Activated T-helper 17 cell treated with anti-CD3 and anti-CD28 coated beads, Interleukin-2, amount 50 U/mL, for 72 hours (primary cell): ENCODE measurements around the gene CAMK2D. TPM values are rescaled to one million over a fixed set of nuclear protein-coding genes. Genes with fewer than 3 reads are reported as not detected.
A peak's percentile ranks its signal among the peaks of the same experiment; 100 is the strongest.

ENCODE experiments used
- ATAC-seq: fragments of 150-1000 bp; cut with Tn5 transposase; replicated peaks from 2 replicates; pipeline ENCODE4 v1.10.0; 2021; ENCODE audit warnings: mild to moderate bottlenecking, moderate library complexity
- H3K27ac Mint-ChIP-seq: one replicate; pipeline ENCODE4 v1.8.0; 2022; ENCODE audit warnings: mixed read lengths
- H3K27me3 Mint-ChIP-seq: one replicate; pipeline ENCODE4 v1.8.0; 2022; ENCODE audit warnings: mixed read lengths
- H3K36me3 Mint-ChIP-seq: one replicate; pipeline ENCODE4 v1.8.0; 2022; ENCODE audit warnings: low read depth, mild to moderate bottlenecking, mixed read lengths
- H3K4me1 Mint-ChIP-seq: one replicate; pipeline ENCODE4 v1.8.0; 2022; ENCODE audit warnings: mixed read lengths
- H3K4me3 Mint-ChIP-seq: one replicate; pipeline ENCODE4 v1.8.0; 2022; ENCODE audit warnings: mild to moderate bottlenecking, mixed read lengths
- H3K9me3 Mint-ChIP-seq: one replicate; pipeline ENCODE4 v1.8.0; 2022; ENCODE audit warnings: mixed read lengths
- total RNA-seq, 2 donors: library from RNA; stranded (reverse); gene quantifications; one replicate each; pipeline ENCODE4 v1.2.3, GENCODE V29; 2022

The CAMK2D gene
- total RNA-seq, 2 donors from 2014 or later, result 41.5 to 42.4 TPM

- no peaks in the 10 kb centered on the region for H3K27me3 Mint-ChIP-seq
- peaks cover 47% of the 10 kb centered on the region for H3K36me3 Mint-ChIP-seq
- H3K27ac Mint-ChIP-seq, result no peak overlapping the region
- peak; percentile 40 for ATAC-seq
- no peaks in the 10 kb centered on the region for H3K9me3 Mint-ChIP-seq
- H3K4me3 Mint-ChIP-seq, result no peak overlapping the region
- peaks cover 24% of the 10 kb centered on the region for H3K4me1 Mint-ChIP-seq
These were observed 87.3 kb downstream of the CAMK2D start for GRCh38 chr4:113674251-113674650.

- H3K27me3 Mint-ChIP-seq, result no peaks in the 10 kb centered on the region
- H3K4me1 Mint-ChIP-seq, result peaks cover 24% of the 10 kb centered on the region
- H3K9me3 Mint-ChIP-seq, result no peaks in the 10 kb centered on the region
- H3K36me3 Mint-ChIP-seq, result peaks cover 44% of the 10 kb centered on the region
- no peak overlapping the region for H3K4me3 Mint-ChIP-seq
- H3K27ac Mint-ChIP-seq, result peak overlapping the region; percentile 46
- peak; percentile 99 for ATAC-seq
These were observed 88.1 kb downstream of the CAMK2D start for GRCh38 chr4:113673450-113673849.

GRCh38 chr4:113666386-113667114, 95.0 kb downstream of the CAMK2D start:
- Mint-ChIP-seq H3K36me3 (peaks cover 33% of the 10 kb centered on the region), H3K27ac (no peak overlapping the region), H3K4me3 (no peak overlapping the region), H3K9me3 (no peaks in the 10 kb centered on the region), H3K27me3 (no peaks in the 10 kb centered on the region), H3K4me1 (no peaks in the 10 kb centered on the region)
- ATAC-seq, result no peak

GRCh38 chr4:113665036-113665435, 96.5 kb downstream of the CAMK2D start:
- no peak for ATAC-seq
- Mint-ChIP-seq H3K9me3 (no peaks in the 10 kb centered on the region), H3K4me3 (no peak overlapping the region), H3K27me3 (no peaks in the 10 kb centered on the region), H3K4me1 (no peaks in the 10 kb centered on the region), H3K36me3 (peaks cover 38% of the 10 kb centered on the region), H3K27ac (no peak overlapping the region)

- Mint-ChIP-seq H3K36me3 (peaks cover 55% of the 10 kb centered on the region), H3K27ac (no peak overlapping the region), H3K27me3 (no peaks in the 10 kb centered on the region), H3K9me3 (no peaks in the 10 kb centered on the region), H3K4me3 (no peak overlapping the region), H3K4me1 (peaks cover 9% of the 10 kb centered on the region)
- ATAC-seq, result no peak
These were observed 99.0 kb downstream of the CAMK2D start for GRCh38 chr4:113662581-113662980.

GRCh38 chr4:113659127-113659526, 102.4 kb downstream of the CAMK2D start:
- ATAC-seq, result no peak
- Mint-ChIP-seq H3K27me3 (no peaks in the 10 kb centered on the region), H3K9me3 (no peaks in the 10 kb centered on the region), H3K36me3 (peaks cover 45% of the 10 kb centered on the region), H3K4me3 (no peak overlapping the region), H3K27ac (no peak overlapping the region), H3K4me1 (peaks cover 18% of the 10 kb centered on the region)

GRCh38 chr4:113657586-113658233, 103.8 kb downstream of the CAMK2D start:
- peaks cover 35% of the 10 kb centered on the region for H3K36me3 Mint-ChIP-seq
- no peak overlapping the region for H3K27ac Mint-ChIP-seq
- H3K4me3 Mint-ChIP-seq, result no peak overlapping the region
- H3K9me3 Mint-ChIP-seq, result no peaks in the 10 kb centered on the region
- peak; percentile 53 for ATAC-seq
- no peaks in the 10 kb centered on the region for H3K27me3 Mint-ChIP-seq
- H3K4me1 Mint-ChIP-seq, result peaks cover 18% of the 10 kb centered on the region

- Mint-ChIP-seq H3K36me3 (peaks cover 30% of the 10 kb centered on the region), H3K4me1 (peaks cover 18% of the 10 kb centered on the region), H3K27me3 (no peaks in the 10 kb centered on the region), H3K9me3 (no peaks in the 10 kb centered on the region), H3K27ac (no peak overlapping the region), H3K4me3 (no peak overlapping the region)
- ATAC-seq, result no peak
These were observed 107.7 kb downstream of the CAMK2D start for GRCh38 chr4:113653871-113654270.

- H3K4me1 Mint-ChIP-seq, result peaks cover 18% of the 10 kb centered on the region
- H3K27me3 Mint-ChIP-seq, result no peaks in the 10 kb centered on the region
- H3K36me3 Mint-ChIP-seq, result peaks cover 48% of the 10 kb centered on the region
- no peak for ATAC-seq
- H3K9me3 Mint-ChIP-seq, result no peaks in the 10 kb centered on the region
- no peak overlapping the region for H3K27ac Mint-ChIP-seq
- H3K4me3 Mint-ChIP-seq, result no peak overlapping the region
These were observed 115.1 kb downstream of the CAMK2D start for GRCh38 chr4:113646442-113646822.

GRCh38 chr4:113645771-113646441, 115.6 kb downstream of the CAMK2D start:
- peaks cover 18% of the 10 kb centered on the region for H3K4me1 Mint-ChIP-seq
- ATAC-seq, result no peak
- H3K9me3 Mint-ChIP-seq, result no peaks in the 10 kb centered on the region
- no peak overlapping the region for H3K4me3 Mint-ChIP-seq
- no peaks in the 10 kb centered on the region for H3K27me3 Mint-ChIP-seq
- H3K36me3 Mint-ChIP-seq, result peaks cover 47% of the 10 kb centered on the region
- H3K27ac Mint-ChIP-seq, result no peak overlapping the region

GRCh38 chr4:113645288-113645687, 116.2 kb downstream of the CAMK2D start:
- Mint-ChIP-seq H3K4me1 (peaks cover 24% of the 10 kb centered on the region), H3K27me3 (no peaks in the 10 kb centered on the region), H3K27ac (no peak overlapping the region), H3K9me3 (no peaks in the 10 kb centered on the region), H3K36me3 (peaks cover 43% of the 10 kb centered on the region), H3K4me3 (no peak overlapping the region)
- ATAC-seq, result peak; percentile 18

GRCh38 chr4:113644398-113644797, 117.1 kb downstream of the CAMK2D start:
- peaks cover 33% of the 10 kb centered on the region for H3K4me1 Mint-ChIP-seq

GRCh38 chr4:113643505-113643904, 118.0 kb downstream of the CAMK2D start:
- Mint-ChIP-seq H3K27me3 (no peaks in the 10 kb centered on the region), H3K27ac (no peak overlapping the region), H3K36me3 (peaks cover 33% of the 10 kb centered on the region), H3K9me3 (no peaks in the 10 kb centered on the region), H3K4me1 (peaks cover 39% of the 10 kb centered on the region), H3K4me3 (no peak overlapping the region)
- ATAC-seq, result no peak

More at GRCh38 chr4:113644398-113644797, 117.1 kb downstream of the CAMK2D start:
- H3K4me3 Mint-ChIP-seq, result no peak overlapping the region
- peaks cover 38% of the 10 kb centered on the region for H3K36me3 Mint-ChIP-seq
- no peaks in the 10 kb centered on the region for H3K27me3 Mint-ChIP-seq
- no peaks in the 10 kb centered on the region for H3K9me3 Mint-ChIP-seq
- no peak overlapping the region for H3K27ac Mint-ChIP-seq
- ATAC-seq, result peak; percentile 12

- Mint-ChIP-seq H3K4me3 (no peak overlapping the region), H3K4me1 (peaks cover 52% of the 10 kb centered on the region), H3K36me3 (peaks cover 26% of the 10 kb centered on the region), H3K9me3 (no peaks in the 10 kb centered on the region), H3K27me3 (no peaks in the 10 kb centered on the region), H3K27ac (no peak overlapping the region)
- ATAC-seq, result no peak
These were observed 120.5 kb downstream of the CAMK2D start for GRCh38 chr4:113641025-113641431.

- ATAC-seq, result no peak
- H3K36me3 Mint-ChIP-seq, result peaks cover 19% of the 10 kb centered on the region
- H3K4me1 Mint-ChIP-seq, result peaks cover 49% of the 10 kb centered on the region
- H3K9me3 Mint-ChIP-seq, result no peaks in the 10 kb centered on the region
- H3K4me3 Mint-ChIP-seq, result no peak overlapping the region
- peak overlapping the region; percentile 10 for H3K27ac Mint-ChIP-seq
- H3K27me3 Mint-ChIP-seq, result no peaks in the 10 kb centered on the region
These were observed 122.2 kb downstream of the CAMK2D start for GRCh38 chr4:113639326-113639725.
